Subcutaneous abdominal adipose tissue (tissue), 5 donors: ENCODE data around the gene ACAN.

Experiments
- H3K27ac ChIP-seq: one replicate; pipeline ENCODE4 v1.7.0; 2013; ENCODE audit warnings: low read depth, mild to moderate bottlenecking, inconsistent platforms, low read length, moderate library complexity
- H3K27me3 ChIP-seq, 5 donors: one replicate each; pipeline ENCODE4 v1.7.0; 2013; ENCODE audit warnings: low read length in 5 of 5, inconsistent platforms in 1 of 5; ENCODE audit not compliant: control insufficient read depth in 5 of 5, insufficient read depth in 4 of 5
- H3K36me3 ChIP-seq, 5 donors: one replicate each; pipeline ENCODE4 v1.7.0; 2013; ENCODE audit warnings: low read length in 5 of 5; ENCODE audit not compliant: control insufficient read depth in 5 of 5, insufficient read depth in 5 of 5
- H3K4me1 ChIP-seq, 5 donors: one replicate each; pipeline ENCODE4 v1.7.0; 2013; ENCODE audit warnings: low read length in 5 of 5, mild to moderate bottlenecking in 3 of 5, moderate library complexity in 1 of 5; ENCODE audit not compliant: control insufficient read depth in 5 of 5, insufficient read depth in 5 of 5
- H3K4me3 ChIP-seq, 5 donors: one replicate each; pipeline ENCODE4 v1.7.0; 2013; ENCODE audit warnings: low read length in 5 of 5, low read depth in 1 of 5
- H3K9ac ChIP-seq, 5 donors: one replicate each; pipeline ENCODE4 v1.7.0; 2013; ENCODE audit warnings: low read length in 5 of 5, mild to moderate bottlenecking in 4 of 5, moderate library complexity in 3 of 5
- H3K9me3 ChIP-seq, 5 donors: one replicate each; pipeline ENCODE4 v1.7.0; 2013; ENCODE audit warnings: low read length in 5 of 5; ENCODE audit not compliant: control insufficient read depth in 5 of 5
- donor health status: healthy.
- donor health status: healthy.
- donor health status: healthy.
- donor health status: healthy.
- donor health status: healthy.

The ACAN gene

DNA sequence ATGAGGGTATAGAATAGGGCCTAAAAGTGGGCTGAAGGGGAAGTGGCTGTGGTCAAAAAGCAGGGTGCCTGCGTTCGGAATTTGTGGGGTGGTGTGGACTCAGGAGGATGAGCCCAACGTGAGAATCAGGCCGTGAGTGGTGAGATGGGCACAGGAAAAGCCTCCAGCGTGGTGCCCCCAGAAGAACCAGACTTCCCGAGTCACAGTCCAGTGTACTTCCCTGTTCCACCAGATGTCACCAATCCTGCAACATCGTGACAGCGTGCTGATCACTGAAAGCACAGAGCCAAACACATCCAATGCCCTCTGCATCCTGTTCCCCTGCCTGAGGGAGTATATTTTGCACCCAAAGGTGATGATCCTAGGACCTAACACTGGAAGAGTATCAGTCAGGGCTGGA, 20.8 kb upstream of the ACAN start:
- Histone ChIP-seq H3K4me1 (no peaks in the 10 kb centered on the region), H3K36me3 (no peaks in the 10 kb centered on the region), H3K9ac (no peak overlapping the region), H3K4me3 (no peak overlapping the region), H3K9me3 (peaks cover 0 to 3% (median 0%) of the 10 kb centered on the region in 5 donors), H3K27me3 (peaks cover 0 to 7% (median 0%) of the 10 kb centered on the region in 5 donors), H3K27ac (no peak overlapping the region)

DNA sequence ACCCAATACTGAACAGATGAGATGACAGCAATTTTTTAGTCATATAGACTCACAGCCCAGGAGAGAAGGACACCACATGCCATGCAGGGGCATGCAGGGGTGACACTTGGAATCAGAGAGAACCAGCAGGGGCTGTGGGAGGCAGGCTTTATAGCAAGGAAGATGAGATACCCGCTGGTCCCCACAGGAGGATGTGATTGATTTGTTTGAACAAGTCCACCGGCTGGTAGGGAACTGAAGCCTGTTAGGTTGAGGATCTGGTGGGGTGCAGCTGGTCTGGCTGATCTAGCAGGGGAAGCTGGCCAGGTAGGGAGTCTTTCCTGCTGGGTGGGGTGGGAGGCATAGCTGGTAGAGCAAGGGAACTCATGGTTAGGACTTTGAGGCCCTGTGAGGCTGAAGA, 18.0 kb upstream of the ACAN start:
- Histone ChIP-seq H3K4me3 (no peak overlapping the region), H3K9me3 (peaks cover 0 to 3% (median 0%) of the 10 kb centered on the region in 5 donors), H3K27me3 (peaks cover 0 to 4% (median 0%) of the 10 kb centered on the region in 5 donors), H3K27ac (no peak overlapping the region), H3K4me1 (no peaks in the 10 kb centered on the region), H3K9ac (no peak overlapping the region), H3K36me3 (no peaks in the 10 kb centered on the region)

DNA sequence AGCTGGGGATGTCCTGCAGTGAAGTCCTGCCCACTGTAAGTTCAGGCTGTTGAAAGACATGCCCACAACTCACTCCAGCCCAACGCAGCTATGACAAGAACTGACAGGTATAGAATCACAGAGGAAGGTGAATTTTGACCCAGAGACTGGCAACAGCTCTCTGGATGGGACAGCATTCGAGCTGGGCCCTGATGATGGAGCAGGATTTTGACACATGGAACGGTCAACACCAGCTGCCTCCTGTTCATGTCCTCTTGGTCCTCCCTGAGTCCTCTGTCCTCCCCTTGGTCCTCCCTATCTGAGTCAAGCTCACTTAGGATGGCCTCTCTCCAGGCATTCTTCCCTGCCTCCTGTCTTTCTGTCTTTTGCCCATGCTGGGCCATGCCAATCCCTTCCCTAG, 15.2 kb upstream of the ACAN start:
- Histone ChIP-seq H3K4me3 (no peak overlapping the region), H3K27ac (no peak overlapping the region), H3K27me3 (peaks cover 6 to 14% (median 11%) of the 10 kb centered on the region in 5 donors), H3K4me1 (no peaks in the 10 kb centered on the region), H3K36me3 (no peaks in the 10 kb centered on the region), H3K9ac (no peak overlapping the region), H3K9me3 (peaks cover 0 to 3% (median 0%) of the 10 kb centered on the region in 5 donors)

DNA sequence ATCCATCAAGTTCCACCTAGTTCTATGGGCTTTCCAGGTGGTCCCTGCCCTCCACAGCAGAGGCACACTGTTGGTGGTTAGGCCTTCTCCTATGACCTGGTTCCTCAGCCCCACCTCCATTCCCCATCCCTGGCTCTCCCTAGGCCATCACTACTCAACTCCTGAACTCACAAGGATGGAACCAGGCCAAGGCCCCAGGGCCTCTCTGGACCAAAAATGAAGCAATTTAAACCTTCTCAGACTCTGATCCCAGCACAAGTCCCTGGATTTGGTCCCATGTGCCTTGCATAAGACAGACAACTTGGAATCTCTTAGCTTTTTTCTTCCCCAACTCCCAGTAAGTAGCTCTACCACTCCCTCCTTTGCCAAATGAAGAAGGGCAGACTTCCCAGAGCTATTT, 14.4 kb upstream of the ACAN start:
- Histone ChIP-seq H3K36me3 (no peaks in the 10 kb centered on the region), H3K4me3 (no peak overlapping the region), H3K9ac (no peak overlapping the region), H3K4me1 (no peaks in the 10 kb centered on the region), H3K27ac (no peak overlapping the region), H3K27me3 (peaks cover 6 to 19% (median 13%) of the 10 kb centered on the region in 5 donors), H3K9me3 (peaks cover 0 to 3% (median 0%) of the 10 kb centered on the region in 5 donors)

DNA sequence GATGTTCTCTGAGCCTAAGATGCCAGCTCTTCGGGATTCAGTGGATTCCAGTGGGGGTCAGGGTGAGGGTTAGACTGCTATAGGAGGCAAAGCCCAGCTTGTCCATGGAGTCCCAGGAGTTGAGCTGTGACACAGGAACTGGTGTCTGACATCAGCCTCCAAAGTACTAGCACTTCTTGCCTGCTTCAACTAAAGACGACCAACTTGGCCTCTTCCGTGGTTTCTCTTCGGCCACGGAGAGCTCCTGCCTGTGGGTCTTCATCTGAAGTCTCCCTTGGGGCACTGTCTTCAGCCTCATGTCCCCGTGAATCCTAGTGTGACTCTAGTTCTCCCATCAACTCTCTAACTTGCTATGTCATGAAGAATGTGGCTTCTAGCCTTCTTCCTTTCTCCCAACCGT, 12.8 kb upstream of the ACAN start:
- Histone ChIP-seq H3K4me3 (no peak overlapping the region), H3K27ac (no peak overlapping the region), H3K4me1 (no peaks in the 10 kb centered on the region), H3K27me3 (peaks cover 6 to 26% (median 22%) of the 10 kb centered on the region in 5 donors), H3K9me3 (peaks cover 0 to 3% (median 0%) of the 10 kb centered on the region in 5 donors), H3K36me3 (no peaks in the 10 kb centered on the region), H3K9ac (no peak overlapping the region)

DNA sequence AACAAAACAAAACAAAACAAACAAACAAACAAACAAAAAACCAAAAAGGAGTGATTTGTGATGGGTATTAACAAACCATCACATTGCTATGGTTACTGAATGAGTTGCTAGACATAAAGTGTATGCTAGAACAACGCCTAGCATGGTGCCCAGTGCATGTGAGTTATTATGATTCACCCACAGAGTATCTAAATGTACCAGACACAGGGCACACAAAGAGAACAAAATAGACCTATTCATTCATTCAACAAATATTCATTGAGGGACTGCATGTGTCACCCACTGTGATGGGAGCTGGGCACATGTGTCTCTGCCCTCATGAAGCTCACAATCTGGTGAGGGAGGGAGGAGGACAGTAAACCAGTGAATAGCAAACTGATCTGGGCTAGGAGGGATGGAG, 11.6 kb upstream of the ACAN start:
- Histone ChIP-seq H3K9me3 (peaks cover 0 to 3% (median 0%) of the 10 kb centered on the region in 5 donors), H3K27me3 (peaks cover 6 to 26% (median 25%) of the 10 kb centered on the region in 5 donors), H3K4me1 (no peaks in the 10 kb centered on the region), H3K36me3 (no peaks in the 10 kb centered on the region), H3K4me3 (no peak overlapping the region), H3K9ac (no peak overlapping the region), H3K27ac (no peak overlapping the region)

DNA sequence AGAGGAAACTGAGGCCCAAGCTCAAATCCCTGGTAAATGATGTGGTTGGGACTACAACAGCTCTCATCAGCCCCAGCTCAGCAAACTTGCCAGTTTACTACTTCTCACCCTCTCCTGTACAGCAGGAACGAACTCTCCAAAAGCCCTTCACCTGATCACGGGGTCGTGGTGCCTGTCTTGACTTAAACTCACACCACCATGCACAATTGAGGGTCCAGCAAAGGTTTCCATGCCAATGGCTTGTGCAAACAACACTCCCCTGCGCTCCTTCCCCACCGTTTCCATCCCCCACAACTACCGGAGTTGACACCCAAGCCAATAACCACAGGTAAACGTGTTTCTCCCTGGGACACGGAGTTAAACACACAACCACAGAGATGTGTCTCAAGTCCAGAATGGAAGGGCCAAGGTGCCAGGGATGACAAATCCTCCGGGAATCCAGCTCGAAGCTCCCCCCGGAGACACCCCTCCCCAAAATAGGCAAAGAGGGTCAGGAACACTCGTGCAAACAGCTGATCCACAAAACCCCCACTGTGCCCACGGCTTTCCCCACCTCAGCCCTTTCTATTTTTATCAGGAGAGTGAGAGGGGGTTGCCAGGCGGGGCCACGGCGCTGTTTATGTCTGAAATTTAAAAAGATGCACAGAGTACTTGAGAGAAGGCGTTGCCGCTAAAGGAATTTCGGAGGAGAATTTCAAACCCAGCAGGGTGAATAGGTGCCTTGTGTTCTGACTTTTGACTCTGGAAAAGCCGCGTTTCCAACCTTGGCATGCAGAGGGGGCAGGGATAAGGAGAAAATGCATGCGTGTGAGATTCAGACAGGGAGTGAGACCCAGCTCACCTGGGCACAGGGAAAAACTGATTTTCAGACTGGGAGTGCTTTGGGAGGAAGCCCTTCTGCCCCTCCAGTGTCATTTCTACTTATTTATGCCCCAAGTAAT, 10.6 kb upstream of the ACAN start:
- Histone ChIP-seq H3K27ac (no peak overlapping the region), H3K4me1 (no peaks in the 10 kb centered on the region), H3K9me3 (no peaks in the 10 kb centered on the region), H3K36me3 (no peaks in the 10 kb centered on the region), H3K27me3 (peaks cover 6 to 29% (median 25%) of the 10 kb centered on the region in 5 donors), H3K9ac (no peak overlapping the region), H3K4me3 (no peak overlapping the region)

DNA sequence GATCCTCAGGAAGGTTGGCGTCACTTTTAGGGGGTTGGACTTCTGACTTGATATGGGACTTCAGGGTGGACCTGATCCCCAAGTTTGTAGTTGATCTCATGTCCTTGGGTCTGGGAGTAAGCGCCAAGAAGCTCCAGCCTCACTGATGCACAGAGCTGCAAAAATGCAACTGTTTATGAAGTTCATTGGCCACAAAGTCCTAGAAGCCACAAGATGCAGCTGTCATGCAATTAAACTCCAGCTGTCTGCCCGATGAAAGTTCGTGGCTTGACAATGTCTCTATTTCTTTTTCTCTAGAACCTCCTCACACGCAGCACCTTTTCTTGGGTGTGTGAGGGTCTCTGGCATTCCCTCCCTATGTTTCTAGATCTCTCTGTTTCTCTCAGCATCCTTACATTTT, 9.2 kb upstream of the ACAN start:
- no peak overlapping the region for H3K9ac ChIP-seq
- H3K9me3 ChIP-seq, result no peaks in the 10 kb centered on the region
- no peak overlapping the region for H3K4me3 ChIP-seq
- H3K27me3 ChIP-seq, result peaks cover 7 to 35% (median 28%) of the 10 kb centered on the region in 5 donors
- H3K4me1 ChIP-seq, result no peaks in the 10 kb centered on the region
- no peaks in the 10 kb centered on the region for H3K36me3 ChIP-seq
- H3K27ac ChIP-seq, result no peak overlapping the region

DNA sequence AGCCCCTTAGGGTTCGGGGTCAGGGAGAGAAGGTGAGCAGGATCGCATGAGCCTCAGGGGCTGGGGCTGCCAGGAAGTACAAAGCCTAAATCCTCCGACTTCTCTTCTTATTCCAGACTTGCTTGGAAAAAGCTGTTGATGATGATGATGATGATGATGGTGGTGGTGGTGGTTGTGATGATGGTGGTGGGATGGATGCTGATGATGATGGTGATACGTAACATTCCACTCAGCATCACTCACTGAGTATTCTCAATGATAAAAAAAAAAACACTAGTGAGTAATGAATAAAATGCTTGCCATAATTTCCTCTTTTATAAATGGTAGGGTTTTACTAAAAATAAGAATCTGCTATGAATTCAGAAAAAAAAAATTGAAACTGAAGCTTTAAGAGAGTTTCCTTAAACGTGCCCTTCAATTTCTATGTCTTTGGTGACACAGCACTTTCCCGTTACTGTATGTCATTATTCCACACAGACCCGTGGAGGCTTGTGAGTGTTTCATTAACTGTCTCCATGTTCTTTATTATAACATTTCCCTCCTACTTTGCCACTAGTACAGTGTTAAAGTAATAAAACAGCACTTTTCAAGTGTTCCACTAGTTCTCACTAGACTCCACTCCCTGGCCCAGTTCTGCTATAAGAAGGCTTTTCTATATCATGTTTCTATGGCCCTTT, 5.4 kb upstream of the ACAN start:
- H3K4me3 ChIP-seq, result no peak overlapping the region
- H3K27me3 ChIP-seq, result peaks cover 17 to 38% (median 27%) of the 10 kb centered on the region in 5 donors
- no peaks in the 10 kb centered on the region for H3K4me1 ChIP-seq
- no peak overlapping the region for H3K9ac ChIP-seq
- no peaks in the 10 kb centered on the region for H3K36me3 ChIP-seq
- H3K9me3 ChIP-seq, result no peaks in the 10 kb centered on the region
- no peak overlapping the region for H3K27ac ChIP-seq

DNA sequence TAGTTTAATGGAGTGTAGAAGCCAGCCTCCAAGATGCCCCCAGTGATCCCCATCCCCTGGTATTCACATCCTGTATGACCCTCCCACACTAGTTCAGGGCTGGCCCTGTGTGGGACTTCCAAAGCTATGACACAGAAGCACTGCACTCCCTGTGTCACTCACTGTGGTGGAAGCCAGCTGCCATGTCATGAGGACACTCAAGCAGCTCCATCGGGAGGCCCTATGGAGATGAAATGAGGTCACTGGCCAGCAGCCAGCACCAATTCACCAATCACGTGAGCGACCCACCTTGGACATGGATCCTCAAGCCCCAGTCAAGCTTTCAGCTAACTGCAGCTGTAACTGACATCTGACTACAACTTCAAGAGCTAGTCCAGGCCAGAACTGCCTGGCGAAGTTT, 3.9 kb upstream of the ACAN start:
- no peaks in the 10 kb centered on the region for H3K9me3 ChIP-seq
- H3K4me3 ChIP-seq, result no peak overlapping the region
- peaks cover 22 to 40% (median 35%) of the 10 kb centered on the region in 5 donors for H3K27me3 ChIP-seq
- no peak overlapping the region for H3K9ac ChIP-seq
- H3K36me3 ChIP-seq, result no peaks in the 10 kb centered on the region
- H3K4me1 ChIP-seq, result peaks cover 0 to 5% (median 3%) of the 10 kb centered on the region in 5 donors
- no peak overlapping the region for H3K27ac ChIP-seq
